Non-pigmented ciliary epithelial cell (primary cell): ENCODE data around the gene UBE2M.

Experiments
- DNase-seq: peaks from one replicate; pipeline ENCODE4 v3.0.0-alpha.2; 2010; ENCODE audit warnings: low read depth

UBE2M gene

DNA sequence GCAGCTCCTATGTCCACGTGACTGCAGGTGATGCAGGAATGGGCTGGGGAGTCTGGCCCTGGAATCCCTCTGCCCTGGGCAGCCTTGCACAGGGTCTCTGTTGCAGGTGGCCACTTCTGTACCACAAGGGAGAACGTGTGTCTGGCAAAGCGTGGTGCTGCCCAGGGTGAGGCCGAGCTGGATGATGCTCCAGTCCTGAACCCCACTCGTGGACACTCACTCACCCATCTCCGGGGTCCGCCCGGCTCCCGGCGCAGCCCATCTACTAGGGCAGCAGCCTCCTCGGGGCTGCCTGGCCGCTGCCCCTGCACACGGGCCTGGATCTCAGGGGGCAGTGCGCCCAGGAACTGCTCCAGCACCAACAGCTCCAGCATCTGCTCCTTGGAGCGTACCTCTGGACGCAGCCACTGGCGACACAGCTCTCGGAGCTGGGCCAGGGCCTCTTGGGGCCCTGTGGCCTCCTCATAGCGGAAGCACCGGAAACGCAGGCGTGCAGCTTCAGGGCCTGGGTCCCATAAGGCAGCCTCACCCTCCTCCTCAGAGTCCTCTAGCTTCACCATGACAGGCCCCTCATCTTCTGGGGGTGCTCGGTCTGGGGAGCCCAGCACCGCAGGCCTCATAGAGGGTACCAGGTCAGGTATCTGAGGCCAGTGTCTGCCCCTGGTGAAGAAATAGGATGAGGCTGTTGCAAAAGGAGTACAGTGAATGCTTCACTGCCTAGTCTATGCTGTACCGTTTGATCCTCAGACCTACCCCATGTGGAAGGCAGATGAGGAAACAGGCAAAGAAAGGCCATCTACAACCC is 12.6 kb upstream of the UBE2M start:
- DNase-seq, result no peak

GRCh38 chr19:58569943-58570670 is 11.7 kb upstream of the UBE2M start:
- DNase-seq, result no peak

DNA sequence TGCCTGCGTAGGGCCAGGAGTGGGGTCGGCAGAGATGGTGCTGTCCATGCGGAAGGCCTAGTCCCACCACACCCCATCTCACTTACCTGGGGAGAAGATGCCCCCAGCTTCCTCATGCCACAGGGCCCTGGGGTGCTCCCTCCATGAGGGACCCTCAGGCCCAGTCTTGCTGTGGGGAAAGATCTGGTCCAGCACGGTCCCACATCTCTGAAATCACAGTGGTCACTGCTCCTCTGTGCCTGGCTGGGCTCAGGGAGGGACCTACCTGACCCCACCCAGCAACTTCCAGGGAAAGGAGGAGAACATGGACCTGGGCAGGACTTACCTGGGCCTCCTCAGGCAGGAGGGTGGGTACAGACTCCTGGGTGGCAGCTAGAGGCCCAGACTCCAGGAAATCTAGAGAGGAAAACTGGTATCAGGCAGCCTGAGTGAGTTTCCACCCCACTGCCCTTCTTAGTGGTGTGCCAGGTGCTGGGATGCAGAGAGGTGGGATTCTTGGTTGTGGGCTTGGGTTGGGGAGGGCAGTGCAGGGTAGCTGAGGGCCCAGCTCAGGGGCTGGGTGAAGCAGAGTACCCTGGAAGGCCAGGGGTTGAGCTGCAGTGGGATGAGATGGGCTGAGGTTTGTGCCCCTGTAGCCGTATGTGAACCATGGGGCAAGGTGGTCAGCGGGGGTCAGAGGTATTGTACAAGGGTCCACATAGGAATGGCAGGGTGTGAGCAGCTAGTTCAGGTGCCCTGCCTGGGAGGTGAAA is 11.0 kb upstream of the UBE2M start:
- DNase-seq, result no peak

DNA sequence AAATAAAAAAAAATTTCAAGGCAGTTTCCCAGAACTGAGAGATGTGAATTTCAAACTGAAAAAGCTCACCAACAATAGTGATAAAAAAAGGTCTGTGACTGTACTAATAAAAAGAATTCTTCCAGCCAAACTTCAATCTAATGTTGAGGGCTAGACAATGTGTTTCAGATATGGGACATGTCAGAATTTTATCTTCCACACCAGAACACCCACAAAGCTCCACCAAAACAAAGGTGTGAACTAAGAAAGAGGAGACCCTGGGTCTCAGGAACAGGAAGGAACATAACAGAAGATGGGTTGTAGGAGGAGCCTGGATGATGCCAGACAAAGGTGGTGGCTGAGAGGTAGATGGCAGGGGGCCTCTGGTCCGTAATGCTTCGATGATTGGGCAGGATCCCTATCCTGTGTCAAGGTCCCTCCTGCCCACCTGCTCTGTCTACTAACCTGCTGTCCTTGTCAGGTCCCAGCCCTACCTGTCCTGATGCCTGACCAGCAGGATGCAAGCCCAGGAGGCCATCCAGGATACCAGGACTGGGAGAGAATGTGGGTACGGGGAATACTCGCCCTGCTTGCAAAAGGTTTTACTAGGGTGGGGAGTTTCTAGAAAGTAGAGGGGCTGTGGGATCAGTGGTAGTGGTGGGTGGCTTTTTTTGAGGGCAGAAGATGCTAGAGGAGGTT is 10.2 kb upstream of the UBE2M start:
- no peak for DNase-seq

GRCh38 chr19:58566989-58567388 is 8.6 kb upstream of the UBE2M start:
- DNase-seq, result no peak

- DNase-seq, result no peak
Measured at GRCh38 chr19:58563823-58564222, 5.4 kb upstream of the UBE2M start.

GRCh38 chr19:58563034-58563573 is 4.7 kb upstream of the UBE2M start:
- DNase-seq, result no peak

- DNase-seq, result no peak
Measured at GRCh38 chr19:58562122-58563033, 4.0 kb upstream of the UBE2M start.

GRCh38 chr19:58561373-58562121 is 3.1 kb upstream of the UBE2M start:
- DNase-seq, result no peak

DNA sequence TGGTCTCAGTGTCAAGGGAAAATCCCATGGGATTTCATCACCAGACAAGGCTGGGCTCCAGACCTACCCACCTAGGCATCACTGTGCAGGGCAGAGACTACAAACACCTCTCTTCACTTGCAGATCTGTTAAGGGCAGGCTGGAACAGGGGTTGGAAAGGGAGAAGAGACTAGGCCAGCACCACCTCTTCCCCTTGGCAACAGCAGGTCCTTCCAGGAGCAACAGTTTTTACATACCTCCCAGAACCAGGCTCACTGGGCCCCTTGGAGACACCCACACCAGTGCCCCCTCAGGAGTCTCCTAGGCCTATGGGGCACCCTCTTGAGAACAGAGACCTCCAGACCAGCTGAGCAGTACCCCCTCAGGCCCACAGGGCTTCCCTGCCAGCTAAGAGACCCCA is 2.5 kb upstream of the UBE2M start:
- DNase-seq, result no peak

GRCh38 chr19:58560007-58560887 is 1.8 kb upstream of the UBE2M start:
- no peak for DNase-seq

- DNase-seq, result no peak
Measured at GRCh38 chr19:58559275-58560006, 1.0 kb upstream of the UBE2M start.

DNA sequence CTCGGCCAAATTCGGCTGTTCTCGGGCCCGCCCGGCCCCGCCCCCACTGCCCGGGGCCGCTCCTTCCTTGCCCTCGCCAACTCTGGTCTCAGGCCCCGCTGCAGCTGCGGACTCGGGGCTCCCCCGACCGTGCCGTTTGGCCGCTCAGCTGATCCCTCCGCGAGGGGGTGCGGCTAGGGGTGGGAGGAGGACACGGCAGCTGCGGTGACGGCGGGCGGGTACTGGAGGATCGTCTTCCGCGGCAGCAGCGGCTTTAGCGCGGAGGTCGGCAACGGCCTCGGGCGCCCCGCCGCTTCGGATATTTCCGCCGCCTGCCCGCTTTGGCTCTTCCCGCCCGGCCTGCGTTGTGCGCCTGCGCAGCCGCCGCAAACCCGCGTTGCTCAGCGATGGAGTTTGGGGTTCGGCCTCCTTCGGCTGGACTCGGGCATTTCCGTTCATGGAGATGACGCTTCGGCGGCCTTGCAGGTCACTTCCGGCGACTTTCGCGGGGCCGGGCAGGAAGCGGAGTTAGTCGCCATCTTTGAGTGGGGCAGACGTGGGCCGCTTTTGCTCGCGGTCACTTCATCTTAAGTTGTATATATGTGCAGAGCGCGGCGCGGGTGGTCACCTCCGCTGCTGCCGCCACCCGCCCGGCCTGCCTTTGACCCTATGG is 338 bp upstream of the UBE2M start:
- peak; percentile 90 for DNase-seq

DNA sequence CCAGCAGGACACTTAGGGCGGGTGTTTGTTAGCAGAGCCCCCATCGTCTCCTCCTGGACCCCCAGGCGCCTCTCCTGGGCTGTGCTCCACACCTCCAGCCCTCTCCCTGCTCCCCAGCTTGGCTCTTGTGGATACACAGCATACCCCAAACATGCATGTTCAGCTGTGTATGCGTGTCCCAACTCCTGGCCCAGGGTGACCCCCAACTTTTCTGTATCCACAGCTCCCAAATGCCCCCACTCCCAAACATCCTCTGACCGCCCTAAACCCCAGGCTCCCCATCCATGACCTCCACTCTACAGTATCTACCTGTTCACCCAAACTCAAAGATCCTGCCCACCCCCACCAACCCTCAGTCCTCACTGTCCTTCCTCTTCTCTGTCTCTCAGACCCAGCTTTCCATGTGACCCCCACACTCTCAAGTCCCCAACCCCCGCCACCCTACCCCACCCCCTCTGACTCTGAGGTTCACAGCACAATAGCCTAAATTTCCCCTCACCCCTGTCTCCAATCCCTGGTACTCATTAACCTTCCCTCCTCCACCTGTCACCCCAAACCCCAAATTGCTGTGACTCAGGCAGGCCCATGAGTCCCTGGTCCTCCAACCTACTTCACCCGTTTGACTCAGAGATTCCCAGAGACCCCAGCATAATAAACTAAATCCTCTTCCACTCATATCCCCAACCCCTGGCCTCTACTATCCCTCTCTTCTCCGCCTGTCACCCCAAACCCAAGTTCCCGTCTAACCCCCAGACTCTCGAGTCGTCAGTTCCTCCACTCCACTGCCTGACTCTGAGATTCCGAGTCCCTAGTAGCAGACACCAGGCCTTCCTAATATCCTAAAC is 968 bp downstream of the UBE2M start:
- no peak for DNase-seq

DNA sequence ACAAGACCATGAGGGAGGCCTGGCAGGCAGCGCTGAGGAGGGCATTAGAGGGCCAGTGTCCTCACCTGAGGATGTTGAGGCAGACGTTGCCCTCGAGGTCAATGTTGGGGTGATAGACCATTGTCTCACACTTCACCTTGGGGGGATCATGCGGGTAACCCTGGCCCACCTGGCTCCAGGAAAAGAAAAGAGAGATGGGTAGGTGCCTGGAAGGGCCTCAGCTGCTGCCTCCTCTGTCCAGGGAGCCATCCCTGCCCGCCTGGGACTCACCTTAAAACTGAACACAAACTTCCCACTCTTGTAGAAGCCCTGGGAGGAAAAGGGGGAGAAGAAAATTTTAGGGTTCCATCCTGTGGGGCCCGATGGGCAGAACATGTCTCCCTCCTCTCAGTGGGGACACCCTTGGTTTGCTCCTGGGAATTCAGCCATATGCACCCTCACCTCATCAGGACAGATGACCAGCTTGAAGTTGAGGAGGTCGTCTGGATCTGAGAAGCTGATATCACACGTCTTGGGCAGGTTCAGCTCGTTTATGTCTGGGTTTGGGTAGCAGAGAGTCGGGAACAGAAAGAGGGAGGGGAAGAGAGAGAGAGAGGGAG is 1.7 kb downstream of the UBE2M start:
- no peak for DNase-seq

GRCh38 chr19:58555920-58556621 is 2.3 kb downstream of the UBE2M start:
- no peak for DNase-seq
